Upper lobe of left lung (tissue), 4 donors: ENCODE measurements around the gene CHCHD3.

ENCODE experiments used
- POLR2A ChIP-seq, 4 donors: fragments of 450-650 bp; IDR thresholded peaks; one replicate each; pipeline ENCODE4 v1.5.1; 2016 to 2017; ENCODE audit warnings: antibody characterized with exemption in 4 of 4, mild to moderate bottlenecking in 2 of 4
- POLR2AphosphoS5 ChIP-seq, 2 donors: sonication (generic); formaldehyde crosslinking; IDR thresholded peaks; one replicate each; pipeline ENCODE4 v1.5.1; 2017; ENCODE audit warnings: antibody characterized with exemption in 2 of 2
- TF ChIP-seq, protein P1 (sequence below), 6 experiments: fragments of 450-650 bp in 4 of 6; fragments of 200-600 bp in 2 of 6; sonication (generic) in 2 of 6; IDR thresholded peaks; one replicate each; pipeline ENCODE4 v1.5.1; 2016 to 2019; ENCODE audit warnings: antibody characterized with exemption in 6 of 6

DNA sequence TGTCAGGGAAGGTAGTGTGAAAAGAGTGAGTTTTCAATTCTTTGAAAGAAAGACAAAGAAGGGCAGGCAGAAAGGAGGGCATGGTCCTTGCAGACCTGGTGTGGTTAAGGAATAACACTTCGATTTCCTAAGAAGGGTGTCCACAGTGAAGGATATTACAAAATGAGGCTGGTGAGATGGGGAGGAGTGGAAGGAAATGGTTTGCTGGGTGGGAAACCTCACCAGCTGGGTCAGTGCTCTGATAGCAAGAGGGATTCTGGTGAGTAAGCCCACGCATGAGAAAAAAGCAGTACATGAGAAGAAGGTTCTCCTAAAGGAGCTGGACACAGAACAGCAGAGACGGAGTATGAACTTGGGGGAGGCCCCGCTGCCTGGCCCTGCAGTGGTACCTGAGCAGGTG is 275.1 kb downstream of the CHCHD3 start:
- TF ChIP-seq POLR2AphosphoS5 (IDR thresholded peaks at IDR 0.05) = no peak
- TF ChIP-seq, protein P1, sequence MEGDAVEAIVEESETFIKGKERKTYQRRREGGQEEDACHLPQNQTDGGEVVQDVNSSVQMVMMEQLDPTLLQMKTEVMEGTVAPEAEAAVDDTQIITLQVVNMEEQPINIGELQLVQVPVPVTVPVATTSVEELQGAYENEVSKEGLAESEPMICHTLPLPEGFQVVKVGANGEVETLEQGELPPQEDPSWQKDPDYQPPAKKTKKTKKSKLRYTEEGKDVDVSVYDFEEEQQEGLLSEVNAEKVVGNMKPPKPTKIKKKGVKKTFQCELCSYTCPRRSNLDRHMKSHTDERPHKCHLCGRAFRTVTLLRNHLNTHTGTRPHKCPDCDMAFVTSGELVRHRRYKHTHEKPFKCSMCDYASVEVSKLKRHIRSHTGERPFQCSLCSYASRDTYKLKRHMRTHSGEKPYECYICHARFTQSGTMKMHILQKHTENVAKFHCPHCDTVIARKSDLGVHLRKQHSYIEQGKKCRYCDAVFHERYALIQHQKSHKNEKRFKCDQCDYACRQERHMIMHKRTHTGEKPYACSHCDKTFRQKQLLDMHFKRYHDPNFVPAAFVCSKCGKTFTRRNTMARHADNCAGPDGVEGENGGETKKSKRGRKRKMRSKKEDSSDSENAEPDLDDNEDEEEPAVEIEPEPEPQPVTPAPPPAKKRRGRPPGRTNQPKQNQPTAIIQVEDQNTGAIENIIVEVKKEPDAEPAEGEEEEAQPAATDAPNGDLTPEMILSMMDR (IDR thresholded peaks at IDR 0.05) = no peak
- TF ChIP-seq POLR2A (IDR thresholded peaks at IDR 0.05) = no peak
